ENCODE results near the gene ABHD16A. TPM values are rescaled to one million over a fixed set of nuclear protein-coding genes. Genes with fewer than 3 reads are reported as not detected.
A peak's percentile ranks its signal among the peaks of the same experiment; 100 is the strongest.
"Not testable (repeated sequence)": the region's sequence is repeated elsewhere in the genome, so short reads cannot be mapped to it uniquely, and the experiment has no call there.

ABHD16A gene
- total RNA-seq, 2 experiments from 2014 or later: 33.3 to 35.8 TPM

- Mint-ChIP-seq H3K4me3 (no peak overlapping the region), H3K27me3 (no peaks in the 10 kb centered on the region), H3K4me1 (peaks cover 12% of the 10 kb centered on the region), H3K36me3 (no peaks in the 10 kb centered on the region), H3K27ac (no peak overlapping the region), H3K9me3 (no peaks in the 10 kb centered on the region)
- no peak for DNase-seq
Observed at GRCh38 chr6:31710523-31711219, 7.5 kb upstream of the ABHD16A start.

- not testable (repeated sequence) for DNase-seq, H3K27me3 Mint-ChIP-seq, H3K27ac Mint-ChIP-seq, H3K36me3 Mint-ChIP-seq, H3K4me3 Mint-ChIP-seq, H3K9me3 Mint-ChIP-seq
- H3K4me1 Mint-ChIP-seq: peaks cover 10% of the 10 kb centered on the region
Observed at GRCh38 chr6:31709157-31709556, 6.0 kb upstream of the ABHD16A start.

GRCh38 chr6:31708224-31708623, 5.1 kb upstream of the ABHD16A start:
- Mint-ChIP-seq H3K4me1 (peaks cover 7% of the 10 kb centered on the region), H3K4me3 (no peak overlapping the region), H3K27me3 (no peaks in the 10 kb centered on the region), H3K27ac (no peak overlapping the region), H3K9me3 (no peaks in the 10 kb centered on the region), H3K36me3 (no peaks in the 10 kb centered on the region)
- no peak for DNase-seq

- Mint-ChIP-seq H3K4me1 (peaks cover 7% of the 10 kb centered on the region), H3K27ac (no peak overlapping the region), H3K9me3 (no peaks in the 10 kb centered on the region), H3K4me3 (no peak overlapping the region), H3K27me3 (no peaks in the 10 kb centered on the region), H3K36me3 (peaks cover under 1% of the 10 kb centered on the region)
- DNase-seq: no peak
Observed at GRCh38 chr6:31707701-31708100, 4.6 kb upstream of the ABHD16A start.

- Mint-ChIP-seq H3K36me3 (peaks cover 3% of the 10 kb centered on the region), H3K4me1 (peaks cover 10% of the 10 kb centered on the region), H3K9me3 (no peaks in the 10 kb centered on the region), H3K27ac (no peak within 1 kb of the TSS), H3K27me3 (no peaks in the 10 kb centered on the region), H3K4me3 (no peak within 1 kb of the TSS)
- DNase-seq: no peak
Observed at GRCh38 chr6:31706599-31706998, 3.5 kb upstream of the ABHD16A start, which contains the start of gene LY6G6F. LY6G6F (plus strand) TSS chr6:31706866; CDS start chr6:31706907, 41 bp downstream.

GRCh38 chr6:31705931-31706330, 2.8 kb upstream of the ABHD16A start:
- Mint-ChIP-seq H3K9me3 (no peaks in the 10 kb centered on the region), H3K27me3 (no peaks in the 10 kb centered on the region), H3K27ac (no peak overlapping the region), H3K36me3 (peaks cover 3% of the 10 kb centered on the region), H3K4me3 (no peak overlapping the region), H3K4me1 (peaks cover 14% of the 10 kb centered on the region)
- no peak for DNase-seq

GRCh38 chr6:31702405-31702818, 712 bp downstream of the ABHD16A start:
- Mint-ChIP-seq H3K4me1 (peaks cover 18% of the 10 kb centered on the region), H3K4me3 (peak overlapping the region; percentile 97), H3K36me3 (peaks cover 3% of the 10 kb centered on the region), H3K27ac (peak overlapping the region; percentile 95), H3K9me3 (no peaks in the 10 kb centered on the region), H3K27me3 (no peaks in the 10 kb centered on the region)
- DNase-seq: no peak

- DNase-seq: no peak
- H3K27ac Mint-ChIP-seq: peak overlapping the region; percentile 95
Observed at GRCh38 chr6:31701666-31702404, 1.3 kb downstream of the ABHD16A start.

GRCh38 chr6:31700740-31701401, 2.3 kb downstream of the ABHD16A start:
- peaks cover 3% of the 10 kb centered on the region for H3K36me3 Mint-ChIP-seq
- peaks cover 18% of the 10 kb centered on the region for H3K4me1 Mint-ChIP-seq
- DNase-seq: no peak
- peak overlapping the region; percentile 22 for H3K4me3 Mint-ChIP-seq
- H3K27me3 Mint-ChIP-seq: no peaks in the 10 kb centered on the region
- no peaks in the 10 kb centered on the region for H3K9me3 Mint-ChIP-seq
- no peak overlapping the region for H3K27ac Mint-ChIP-seq

More at GRCh38 chr6:31701666-31702404, 1.3 kb downstream of the ABHD16A start:
- peaks cover 3% of the 10 kb centered on the region for H3K36me3 Mint-ChIP-seq
- H3K4me3 Mint-ChIP-seq: peak overlapping the region; percentile 97
- no peaks in the 10 kb centered on the region for H3K27me3 Mint-ChIP-seq
- peaks cover 18% of the 10 kb centered on the region for H3K4me1 Mint-ChIP-seq
- no peaks in the 10 kb centered on the region for H3K9me3 Mint-ChIP-seq

- Mint-ChIP-seq H3K27me3 (no peaks in the 10 kb centered on the region), H3K4me1 (peaks cover 18% of the 10 kb centered on the region), H3K36me3 (peaks cover 8% of the 10 kb centered on the region), H3K4me3 (no peak overlapping the region), H3K27ac (no peak overlapping the region), H3K9me3 (no peaks in the 10 kb centered on the region)
- no peak for DNase-seq
Observed at GRCh38 chr6:31697555-31697954, 5.6 kb downstream of the ABHD16A start.

- H3K27me3 Mint-ChIP-seq: no peaks in the 10 kb centered on the region
- no peak for DNase-seq
- peaks cover 7% of the 10 kb centered on the region for H3K4me1 Mint-ChIP-seq
- no peak overlapping the region for H3K4me3 Mint-ChIP-seq
- H3K27ac Mint-ChIP-seq: no peak overlapping the region
- H3K9me3 Mint-ChIP-seq: no peaks in the 10 kb centered on the region
- peaks cover 7% of the 10 kb centered on the region for H3K36me3 Mint-ChIP-seq
Observed at GRCh38 chr6:31693535-31693934, 9.6 kb downstream of the ABHD16A start.

- peaks cover 6% of the 10 kb centered on the region for H3K4me1 Mint-ChIP-seq
- H3K4me3 Mint-ChIP-seq: no peak overlapping the region
- no peak overlapping the region for H3K27ac Mint-ChIP-seq
- H3K27me3 Mint-ChIP-seq: no peaks in the 10 kb centered on the region
- no peak for DNase-seq
- H3K36me3 Mint-ChIP-seq: peaks cover 7% of the 10 kb centered on the region
- no peaks in the 10 kb centered on the region for H3K9me3 Mint-ChIP-seq
Observed at GRCh38 chr6:31692886-31693285, 10.2 kb downstream of the ABHD16A start.

GRCh38 chr6:31692353-31692752, 10.8 kb downstream of the ABHD16A start:
- DNase-seq: no peak
- Mint-ChIP-seq H3K9me3 (no peaks in the 10 kb centered on the region), H3K36me3 (peaks cover 7% of the 10 kb centered on the region), H3K27ac (no peak overlapping the region), H3K4me1 (peaks cover 2% of the 10 kb centered on the region), H3K4me3 (no peak overlapping the region), H3K27me3 (no peaks in the 10 kb centered on the region)

- Mint-ChIP-seq H3K9me3 (no peaks in the 10 kb centered on the region), H3K27me3 (no peaks in the 10 kb centered on the region), H3K4me3 (no peak overlapping the region), H3K27ac (no peak overlapping the region), H3K36me3 (peaks cover 7% of the 10 kb centered on the region), H3K4me1 (peaks cover 2% of the 10 kb centered on the region)
- no peak for DNase-seq
Observed at GRCh38 chr6:31691564-31692108, 11.5 kb downstream of the ABHD16A start.

- peaks cover 7% of the 10 kb centered on the region for H3K36me3 Mint-ChIP-seq
- H3K9me3 Mint-ChIP-seq: no peaks in the 10 kb centered on the region
- H3K4me3 Mint-ChIP-seq: no peak overlapping the region
- peaks cover 2% of the 10 kb centered on the region for H3K4me1 Mint-ChIP-seq
- DNase-seq: no peak
- no peaks in the 10 kb centered on the region for H3K27me3 Mint-ChIP-seq
- H3K27ac Mint-ChIP-seq: no peak overlapping the region
Observed at GRCh38 chr6:31691078-31691463, 12.1 kb downstream of the ABHD16A start.
